Osteoblast (primary cell): ENCODE data around the gene APOH. TPM values are rescaled to one million over a fixed set of nuclear protein-coding genes. Genes with fewer than 3 reads are reported as not detected.

ENCODE experiments used
- DNase-seq: peaks from one replicate; pipeline ENCODE4 v3.0.0; 2011; ENCODE audit warnings: low spot score, mixed read lengths; ENCODE audit not compliant: insufficient read length; ENCODE audit errors: missing footprints
- H2AFZ ChIP-seq: 2 replicates; pipeline ENCODE4 v1.6.0; 2011; ENCODE audit warnings: mild to moderate bottlenecking, low read length
- H3K27ac ChIP-seq: 2 replicates; pipeline ENCODE4 v1.5.1; 2011; ENCODE audit warnings: mild to moderate bottlenecking, low read depth, low read length, moderate library complexity
- H3K27me3 ChIP-seq: 2 replicates; pipeline ENCODE4 v1.6.0; 2012; ENCODE audit warnings: mild to moderate bottlenecking, control low read depth, inconsistent platforms, low read length, moderate library complexity; ENCODE audit not compliant: insufficient read depth
- H3K36me3 ChIP-seq: 2 replicates; pipeline ENCODE4 v1.5.1; 2011; ENCODE audit warnings: mild to moderate bottlenecking, low read length, control low read depth, moderate library complexity; ENCODE audit not compliant: insufficient read depth
- H3K4me1 ChIP-seq: 2 replicates; pipeline ENCODE4 v1.5.1; 2011; ENCODE audit warnings: mild to moderate bottlenecking, low read length, control low read depth, moderate library complexity; ENCODE audit not compliant: insufficient read depth
- H3K4me2 ChIP-seq: 2 replicates; pipeline ENCODE4 v1.6.0; 2011; ENCODE audit warnings: mild to moderate bottlenecking, low read length; ENCODE audit not compliant: insufficient read depth
- H3K4me3 ChIP-seq: fragments of 200-600 bp; sonication (generic); 3 replicates; pipeline ENCODE4 v1.5.1; 2012; ENCODE audit warnings: mild to moderate bottlenecking, low read length, inconsistent platforms; ENCODE audit not compliant: insufficient read depth
- H3K79me2 ChIP-seq: 2 replicates; pipeline ENCODE4 v1.6.0; 2012; ENCODE audit warnings: mild to moderate bottlenecking, low read length, control low read depth, inconsistent platforms; ENCODE audit not compliant: insufficient read depth
- H3K9me3 ChIP-seq: 2 replicates; pipeline ENCODE4 v1.5.1; 2011; ENCODE audit warnings: low read depth, low read length, control low read depth
- H4K20me1 ChIP-seq: 2 replicates; pipeline ENCODE4 v1.6.0; 2012; ENCODE audit warnings: mild to moderate bottlenecking, low read length, control low read depth; ENCODE audit not compliant: insufficient read depth
- total RNA-seq: library from RNA; depleted of rRNA; stranded (reverse); fragments of >200 nt; gene quantifications from 2 replicates; pipeline ENCODE4 v1.2.3, GENCODE V29; 2012
- TF ChIP-seq, protein P1 (sequence below): IDR thresholded peaks from 2 replicates; pipeline ENCODE4 v1.5.1; 2011; ENCODE audit warnings: mild to moderate bottlenecking, low read depth, low read length, moderate library complexity; ENCODE audit errors: extremely low read depth

APOH gene
- total RNA-seq, 1 donor, result not detected

DNA sequence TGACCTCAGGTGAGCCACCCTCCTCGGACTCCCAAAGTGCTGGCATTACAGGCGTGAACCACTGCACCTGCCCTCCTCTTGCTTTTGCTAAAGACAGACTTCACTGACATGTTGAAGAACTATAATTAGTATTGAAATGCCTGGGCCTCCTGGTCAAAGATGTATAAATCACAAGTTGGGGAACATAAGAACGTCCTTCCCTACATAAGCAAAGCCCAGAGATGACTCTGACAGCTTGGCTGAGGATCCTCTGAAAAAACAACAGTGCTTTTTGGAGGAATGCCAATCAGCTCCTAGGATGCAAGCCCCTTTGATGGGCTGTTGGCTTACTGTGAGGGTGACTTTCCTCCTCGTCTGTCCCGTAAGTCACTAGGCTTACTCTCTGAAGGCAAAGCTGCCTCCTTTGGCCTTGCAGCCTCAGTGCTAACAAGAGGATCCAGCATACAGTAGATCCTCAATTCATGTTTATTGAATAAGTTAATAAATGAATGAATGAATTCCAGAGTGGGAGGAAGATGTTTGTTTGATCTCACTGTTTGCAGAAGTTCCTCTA, 6.3 kb downstream of the APOH start:
- Histone ChIP-seq H4K20me1 (no peaks in the 10 kb centered on the region), H3K4me3 (no peak overlapping the region), H3K79me2 (no peaks in the 10 kb centered on the region), H3K36me3 (no peaks in the 10 kb centered on the region), H3K27me3 (peaks cover 24% of the 10 kb centered on the region), H3K4me2 (no peak overlapping the region), H2AFZ (no peak overlapping the region), H3K27ac (no peak overlapping the region), H3K4me1 (no peaks in the 10 kb centered on the region), H3K9me3 (no peaks in the 10 kb centered on the region)
- no peak for DNase-seq
- TF ChIP-seq, protein P1, sequence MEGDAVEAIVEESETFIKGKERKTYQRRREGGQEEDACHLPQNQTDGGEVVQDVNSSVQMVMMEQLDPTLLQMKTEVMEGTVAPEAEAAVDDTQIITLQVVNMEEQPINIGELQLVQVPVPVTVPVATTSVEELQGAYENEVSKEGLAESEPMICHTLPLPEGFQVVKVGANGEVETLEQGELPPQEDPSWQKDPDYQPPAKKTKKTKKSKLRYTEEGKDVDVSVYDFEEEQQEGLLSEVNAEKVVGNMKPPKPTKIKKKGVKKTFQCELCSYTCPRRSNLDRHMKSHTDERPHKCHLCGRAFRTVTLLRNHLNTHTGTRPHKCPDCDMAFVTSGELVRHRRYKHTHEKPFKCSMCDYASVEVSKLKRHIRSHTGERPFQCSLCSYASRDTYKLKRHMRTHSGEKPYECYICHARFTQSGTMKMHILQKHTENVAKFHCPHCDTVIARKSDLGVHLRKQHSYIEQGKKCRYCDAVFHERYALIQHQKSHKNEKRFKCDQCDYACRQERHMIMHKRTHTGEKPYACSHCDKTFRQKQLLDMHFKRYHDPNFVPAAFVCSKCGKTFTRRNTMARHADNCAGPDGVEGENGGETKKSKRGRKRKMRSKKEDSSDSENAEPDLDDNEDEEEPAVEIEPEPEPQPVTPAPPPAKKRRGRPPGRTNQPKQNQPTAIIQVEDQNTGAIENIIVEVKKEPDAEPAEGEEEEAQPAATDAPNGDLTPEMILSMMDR, result no peak

DNA sequence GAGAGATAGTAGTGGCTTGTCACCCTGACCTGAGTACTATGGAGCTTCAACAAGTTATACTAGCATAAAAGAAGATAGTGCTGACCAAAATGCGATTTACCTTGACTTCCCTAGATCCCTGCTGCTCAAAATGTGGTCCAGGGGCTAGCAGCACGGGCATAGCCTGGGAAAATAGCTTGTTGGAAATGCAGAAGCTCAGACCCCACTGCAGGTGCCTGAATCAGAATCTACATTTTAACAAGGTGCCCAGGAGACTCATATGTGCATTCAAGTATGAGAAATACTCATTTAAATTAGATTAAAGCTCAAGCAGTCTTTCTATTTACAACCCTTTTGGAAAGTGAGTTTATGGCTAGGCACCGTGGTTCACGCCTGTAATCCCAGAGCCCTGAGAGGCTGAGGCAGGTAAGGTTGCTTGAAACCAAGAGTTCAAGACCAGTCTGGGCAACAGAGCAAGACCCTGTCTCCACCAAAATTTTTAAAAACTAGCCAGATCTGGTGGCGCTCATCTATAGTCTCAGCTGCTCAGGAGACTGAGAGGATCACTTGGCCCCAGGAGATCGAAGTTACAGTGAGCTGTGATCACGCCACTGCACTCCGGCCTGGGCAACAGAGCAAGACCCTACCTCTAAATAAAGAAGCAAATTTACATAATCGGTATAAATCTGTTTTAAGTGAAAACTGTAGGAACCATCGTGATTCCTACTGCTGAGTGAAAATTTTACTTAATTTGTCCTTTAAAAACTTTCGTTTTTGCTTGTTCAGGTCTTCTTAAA, 7.3 kb downstream of the APOH start:
- TF ChIP-seq, protein P1, result no peak
- no peaks in the 10 kb centered on the region for H3K36me3 ChIP-seq
- H3K9me3 ChIP-seq, result no peaks in the 10 kb centered on the region
- H3K79me2 ChIP-seq, result no peaks in the 10 kb centered on the region
- no peak overlapping the region for H2AFZ ChIP-seq
- H3K4me1 ChIP-seq, result no peaks in the 10 kb centered on the region
- peaks cover 21% of the 10 kb centered on the region for H3K27me3 ChIP-seq
- DNase-seq, result no peak
- no peak overlapping the region for H3K4me3 ChIP-seq
- no peak overlapping the region for H3K4me2 ChIP-seq
- H4K20me1 ChIP-seq, result no peaks in the 10 kb centered on the region
- no peak overlapping the region for H3K27ac ChIP-seq

DNA sequence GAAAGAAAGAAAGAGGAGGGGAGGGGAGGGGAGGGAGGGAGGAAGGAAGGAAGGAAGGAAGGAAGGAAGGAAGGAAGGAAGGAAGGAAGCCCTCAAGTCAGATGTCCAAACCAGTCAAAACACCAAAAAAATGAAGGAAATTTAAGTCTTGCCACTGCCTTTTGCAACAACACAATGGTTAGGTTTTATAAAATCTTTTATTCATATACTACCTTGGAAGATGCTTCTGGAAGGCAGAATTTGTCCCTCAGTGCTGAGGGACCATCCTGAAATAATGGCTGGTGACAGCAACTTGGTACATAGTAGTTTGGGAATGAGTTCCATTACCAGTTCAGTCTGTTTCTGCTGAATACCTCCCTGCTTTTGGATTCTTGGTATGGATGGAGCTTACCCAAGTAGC, 7.9 kb downstream of the APOH start:
- no peaks in the 10 kb centered on the region for H3K79me2 ChIP-seq
- H3K27me3 ChIP-seq, result peaks cover 24% of the 10 kb centered on the region
- H4K20me1 ChIP-seq, result no peaks in the 10 kb centered on the region
- H3K9me3 ChIP-seq, result no peaks in the 10 kb centered on the region
- no peaks in the 10 kb centered on the region for H3K4me1 ChIP-seq
- no peak overlapping the region for H3K27ac ChIP-seq
- no peak for DNase-seq
- H3K4me2 ChIP-seq, result no peak overlapping the region
- TF ChIP-seq, protein P1, result no peak
- H3K36me3 ChIP-seq, result no peaks in the 10 kb centered on the region
- H2AFZ ChIP-seq, result no peak overlapping the region
- no peak overlapping the region for H3K4me3 ChIP-seq

DNA sequence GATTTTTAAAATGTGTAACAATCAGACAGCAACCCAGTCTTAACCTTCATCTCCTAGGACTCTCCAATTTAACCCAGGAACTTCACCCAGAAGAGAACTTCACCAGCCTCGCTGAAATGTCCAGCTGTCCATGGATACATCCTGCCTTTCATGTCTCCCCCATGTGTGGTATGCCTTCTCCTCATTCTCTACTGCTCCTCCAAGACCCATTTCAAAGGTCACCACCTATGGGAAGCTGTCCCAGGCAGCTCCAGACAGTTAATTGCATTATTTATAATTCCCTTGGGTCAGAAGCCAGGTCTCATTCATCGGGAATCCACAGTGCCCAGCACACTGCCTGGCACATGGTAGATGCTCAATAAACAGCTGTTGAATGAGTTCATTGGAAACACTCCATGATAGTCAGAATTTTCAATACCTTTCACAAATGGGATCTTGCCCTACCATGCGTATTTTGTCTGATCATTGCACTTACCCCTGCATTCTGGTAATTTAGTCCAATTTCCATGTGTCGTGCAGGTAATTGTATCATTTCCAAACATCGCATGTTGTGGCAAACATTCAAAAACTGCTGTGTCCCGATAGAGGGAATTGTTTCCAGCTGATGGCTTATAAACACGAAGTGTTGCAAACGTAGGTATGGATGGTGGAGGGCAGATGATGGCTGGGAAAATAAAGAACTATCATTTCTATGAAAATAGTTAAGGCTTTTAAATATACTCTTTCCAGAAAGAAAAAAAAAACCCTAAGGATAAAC, 9.0 kb downstream of the APOH start:
- no peaks in the 10 kb centered on the region for H3K36me3 ChIP-seq
- no peak overlapping the region for H3K4me2 ChIP-seq
- TF ChIP-seq, protein P1, result no peak
- H3K27ac ChIP-seq, result no peak overlapping the region
- no peaks in the 10 kb centered on the region for H4K20me1 ChIP-seq
- H3K79me2 ChIP-seq, result no peaks in the 10 kb centered on the region
- DNase-seq, result no peak
- no peaks in the 10 kb centered on the region for H3K4me1 ChIP-seq
- peaks cover 30% of the 10 kb centered on the region for H3K27me3 ChIP-seq
- no peak overlapping the region for H3K4me3 ChIP-seq
- H3K9me3 ChIP-seq, result no peaks in the 10 kb centered on the region
- H2AFZ ChIP-seq, result no peak overlapping the region
